Peyer's patch (tissue), 4 donors: ENCODE data around the gene PASD1.

ENCODE experiments used
- POLR2A ChIP-seq, 2 donors: fragments of 450-650 bp; IDR thresholded peaks; one replicate each; pipeline ENCODE4 v1.5.1; 2017; ENCODE audit warnings: antibody characterized with exemption in 2 of 2, mild to moderate bottlenecking in 2 of 2, moderate library complexity in 2 of 2
- TF ChIP-seq, protein P1 (sequence below), 6 experiments: fragments of 450-650 bp in 4 of 6; fragments of 200-600 bp in 2 of 6; sonication (generic) in 1 of 6; IDR thresholded peaks; one replicate each; pipeline ENCODE4 v1.5.1; 2017 to 2019; ENCODE audit warnings: antibody characterized with exemption in 6 of 6, mild to moderate bottlenecking in 3 of 6, moderate library complexity in 1 of 6

DNA sequence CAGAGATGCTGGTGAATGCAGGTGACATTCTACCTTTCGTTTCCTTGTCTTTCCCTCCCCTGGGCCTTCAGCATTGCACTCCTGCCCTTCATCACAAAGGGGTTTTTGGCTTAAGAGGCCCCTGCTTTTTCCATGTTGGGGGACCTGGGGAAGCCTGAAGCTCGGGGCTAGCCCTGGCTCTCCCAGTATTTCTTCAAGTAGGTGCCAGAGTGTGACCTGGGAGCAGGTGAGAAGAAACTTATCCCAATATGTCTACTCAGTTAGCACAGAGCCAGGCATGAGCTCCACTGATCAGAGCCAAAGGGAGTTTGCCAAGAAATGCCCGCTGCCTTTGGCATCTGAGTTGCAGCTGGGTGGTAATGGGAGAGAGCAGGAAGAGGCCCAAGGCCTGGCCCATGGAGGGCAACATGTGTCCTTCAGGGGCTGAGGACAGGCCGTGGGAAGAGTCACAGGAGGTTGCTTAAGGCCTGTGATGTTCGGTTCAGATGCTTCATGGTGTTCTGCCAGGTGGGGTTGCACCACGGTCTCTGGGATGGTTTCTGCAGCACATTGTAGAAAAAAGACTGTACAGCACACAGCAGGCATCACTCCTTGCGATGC is 139.4 kb downstream of the PASD1 start:
- TF ChIP-seq, protein P1, sequence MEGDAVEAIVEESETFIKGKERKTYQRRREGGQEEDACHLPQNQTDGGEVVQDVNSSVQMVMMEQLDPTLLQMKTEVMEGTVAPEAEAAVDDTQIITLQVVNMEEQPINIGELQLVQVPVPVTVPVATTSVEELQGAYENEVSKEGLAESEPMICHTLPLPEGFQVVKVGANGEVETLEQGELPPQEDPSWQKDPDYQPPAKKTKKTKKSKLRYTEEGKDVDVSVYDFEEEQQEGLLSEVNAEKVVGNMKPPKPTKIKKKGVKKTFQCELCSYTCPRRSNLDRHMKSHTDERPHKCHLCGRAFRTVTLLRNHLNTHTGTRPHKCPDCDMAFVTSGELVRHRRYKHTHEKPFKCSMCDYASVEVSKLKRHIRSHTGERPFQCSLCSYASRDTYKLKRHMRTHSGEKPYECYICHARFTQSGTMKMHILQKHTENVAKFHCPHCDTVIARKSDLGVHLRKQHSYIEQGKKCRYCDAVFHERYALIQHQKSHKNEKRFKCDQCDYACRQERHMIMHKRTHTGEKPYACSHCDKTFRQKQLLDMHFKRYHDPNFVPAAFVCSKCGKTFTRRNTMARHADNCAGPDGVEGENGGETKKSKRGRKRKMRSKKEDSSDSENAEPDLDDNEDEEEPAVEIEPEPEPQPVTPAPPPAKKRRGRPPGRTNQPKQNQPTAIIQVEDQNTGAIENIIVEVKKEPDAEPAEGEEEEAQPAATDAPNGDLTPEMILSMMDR (IDR thresholded peaks at IDR 0.05): no peak
- no peak for TF ChIP-seq POLR2A (IDR thresholded peaks at IDR 0.05)
